ENCODE data around the gene CCDC88C. TPM values are rescaled to one million over a fixed set of nuclear protein-coding genes. Genes with fewer than 3 reads are reported as not detected.

The CCDC88C gene
- total and polyA plus RNA-seq, 7 donors: 0.95 to 45.7 (median 3.9) TPM

- intact Hi-C loops (cut with DNase I): no loop called here
- Histone ChIP-seq H3K9me3 (no peaks in the 10 kb centered on the region), H3K4me3 (no peak overlapping the region), H3K4me1 (peaks cover 0 to 26% (median 19%) of the 10 kb centered on the region in 4 donors), H3K27ac (peak overlapping the region in 3 of 4 donors; percentile 11 to 62 (median 37)), H3K36me3 (no peaks in the 10 kb centered on the region), H3K27me3 (no peaks in the 10 kb centered on the region)
- no peak for TF ChIP-seq EP300 (IDR thresholded peaks at IDR 0.05)
- no peak for TF ChIP-seq POLR2AphosphoS5 (IDR thresholded peaks at IDR 0.05)
- TF ChIP-seq CTCF (IDR thresholded peaks at IDR 0.05): no peak
- no peak for TF ChIP-seq POLR2A (IDR thresholded peaks at IDR 0.05)
- no peak for DNase-seq
- WGBS, 2 donors: 87 to 91% methylated on average over 17 of the region's 17 CpGs
Observed at GRCh38 chr14:91352728-91353692, 64.6 kb downstream of the CCDC88C start.

GRCh38 chr14:91352053-91352452 lies 65.6 kb downstream of the CCDC88C start:
- Histone ChIP-seq H3K27me3 (no peaks in the 10 kb centered on the region), H3K36me3 (no peaks in the 10 kb centered on the region), H3K4me1 (peaks cover 0 to 26% (median 19%) of the 10 kb centered on the region in 4 donors), H3K9me3 (no peaks in the 10 kb centered on the region), H3K4me3 (peak overlapping the region in 1 of 4 donors; percentile 8), H3K27ac (peak overlapping the region; percentile 11 to 62 (median 48))
- WGBS, 2 donors: 75 to 81% methylated on average over 19 of the region's 19 CpGs
- intact Hi-C loops (cut with DNase I): no loop called here
- peak; percentile 84 for DNase-seq
- TF ChIP-seq POLR2AphosphoS5 (IDR thresholded peaks at IDR 0.05) (peak in 2 of 4 donors; percentile 22 to 24), POLR2A (IDR thresholded peaks at IDR 0.05) (no peak)

GRCh38 chr14:91351512-91351862 lies 66.1 kb downstream of the CCDC88C start:
- Histone ChIP-seq H3K9me3 (no peaks in the 10 kb centered on the region), H3K27ac (peak overlapping the region; percentile 37 to 62 (median 58)), H3K27me3 (no peaks in the 10 kb centered on the region), H3K4me1 (peaks cover 0 to 26% (median 19%) of the 10 kb centered on the region in 4 donors), H3K4me3 (peak overlapping the region in 3 of 4 donors; percentile 34 to 44 (median 37)), H3K36me3 (no peaks in the 10 kb centered on the region)
- no peak for DNase-seq
- TF ChIP-seq EP300 (IDR thresholded peaks at IDR 0.05): no peak
- TF ChIP-seq CTCF (IDR thresholded peaks at IDR 0.05): no peak
- TF ChIP-seq POLR2A (IDR thresholded peaks at IDR 0.05): no peak
- no peak for TF ChIP-seq POLR2AphosphoS5 (IDR thresholded peaks at IDR 0.05)
- intact Hi-C loops (cut with DNase I): loop anchor here (2.0 kb wide), 1 partner anchor 67 kb away; no protein-coding TSS in a partner anchor
- WGBS, 2 donors: 80 to 85% methylated on average over 10 of the region's 10 CpGs

GRCh38 chr14:91350813-91351511 lies 66.7 kb downstream of the CCDC88C start:
- no peaks in the 10 kb centered on the region for H3K36me3 ChIP-seq
- H3K4me3 ChIP-seq: peak overlapping the region in 3 of 4 donors; percentile 34 to 44 (median 37)
- TF ChIP-seq EP300 (IDR thresholded peaks at IDR 0.05) (no peak), POLR2AphosphoS5 (IDR thresholded peaks at IDR 0.05) (no peak)
- 48 to 77% methylated on average over 18 of the region's 18 CpGs for WGBS, 2 donors
- no peaks in the 10 kb centered on the region for H3K27me3 ChIP-seq
- peak overlapping the region; percentile 30 to 62 (median 58) for H3K27ac ChIP-seq
- no peaks in the 10 kb centered on the region for H3K9me3 ChIP-seq
- no peak for DNase-seq
- intact Hi-C loops (cut with DNase I): loop anchor here (2.0 kb wide), 1 partner anchor 68 kb away; no protein-coding TSS in a partner anchor
- H3K4me1 ChIP-seq: peaks cover 0 to 26% (median 19%) of the 10 kb centered on the region in 4 donors

- H3K4me3 ChIP-seq: peak overlapping the region in 3 of 4 donors; percentile 34 to 44 (median 37)
- H3K9me3 ChIP-seq: no peaks in the 10 kb centered on the region
- no peaks in the 10 kb centered on the region for H3K36me3 ChIP-seq
- intact Hi-C loops (cut with DNase I): loop anchor here (2.0 kb wide), 1 partner anchor 68 kb away; no protein-coding TSS in a partner anchor
- H3K27me3 ChIP-seq: no peaks in the 10 kb centered on the region
- H3K27ac ChIP-seq: peak overlapping the region; percentile 1 to 62 (median 44)
- H3K4me1 ChIP-seq: peaks cover 0 to 26% (median 19%) of the 10 kb centered on the region in 4 donors
- TF ChIP-seq POLR2A (IDR thresholded peaks at IDR 0.05) (no peak), POLR2AphosphoS5 (IDR thresholded peaks at IDR 0.05) (no peak), EP300 (IDR thresholded peaks at IDR 0.05) (no peak), CTCF (IDR thresholded peaks at IDR 0.05) (no peak)
- 69 to 80% methylated on average over 1 of the region's 1 CpG for WGBS, 2 donors
- DNase-seq: no peak
Observed at GRCh38 chr14:91350483-91350812, 67.2 kb downstream of the CCDC88C start.
